Muscle of leg (tissue), 11 donors: ENCODE data around the gene THRB. TPM values are rescaled to one million over a fixed set of nuclear protein-coding genes. Genes with fewer than 3 reads are reported as not detected.

Experiments
- DNase-seq: peaks from one replicate; pipeline ENCODE4 v3.0.0; 2013
- H3K27ac ChIP-seq: one replicate; pipeline ENCODE4 v1.5.1; 2013; ENCODE audit warnings: mild to moderate bottlenecking, low read length, control low read depth
- H3K27me3 ChIP-seq: one replicate; pipeline ENCODE4 v1.6.1; 2013; ENCODE audit warnings: low read length; ENCODE audit not compliant: control insufficient read depth, insufficient read depth
- H3K36me3 ChIP-seq: one replicate; pipeline ENCODE4 v1.6.1; 2013; ENCODE audit warnings: low read length; ENCODE audit not compliant: control insufficient read depth, insufficient read depth
- H3K4me1 ChIP-seq: one replicate; pipeline ENCODE4 v1.6.1; 2013; ENCODE audit warnings: low read length; ENCODE audit not compliant: control insufficient read depth, insufficient read depth
- H3K4me3 ChIP-seq: one replicate; pipeline ENCODE4 v1.5.1; 2013; ENCODE audit warnings: low read length, control low read depth
- H3K9me3 ChIP-seq: replicated peaks from 2 replicates; pipeline ENCODE4 v1.6.1; 2013; ENCODE audit warnings: low read depth, low read length; ENCODE audit not compliant: control insufficient read depth
- WGBS: methylation state at CpG from one replicate; pipeline ENCODE4 v1.1.5; 2013; ENCODE audit warnings: missing lambda C conversion rate; ENCODE audit not compliant: insufficient coverage; 5-methylcytosine and 5-hydroxymethylcytosine counted together
- polyA plus RNA-seq, 8 donors: library from polyadenylated mRNA; unstranded; fragments of 120-200 nt; gene quantifications; one replicate each; pipeline versions ENCODE4 v1.2.1 to v1.2.3, GENCODE V29; 2013; ENCODE audit warnings: inconsistent platforms in 1 of 8, low replicate concordance in 1 of 8; ENCODE audit not compliant: insufficient read length in 8 of 8, insufficient read depth in 1 of 8
- total RNA-seq: library from RNA; stranded (reverse); fragments of 120-200 nt; gene quantifications from one replicate; pipeline ENCODE4 v1.2.4, GENCODE V29; 2013

Gene THRB
- total and polyA plus RNA-seq, 9 donors, result 0.33 to 3.1 (median 1.7) TPM

GRCh38 chr3:24145481-24145880 is 349.2 kb downstream of the THRB start:
- Histone ChIP-seq H3K9me3 (no peaks in the 10 kb centered on the region), H3K4me3 (no peak overlapping the region), H3K36me3 (no peaks in the 10 kb centered on the region), H3K4me1 (peaks cover 6% of the 10 kb centered on the region), H3K27me3 (peaks cover 2% of the 10 kb centered on the region), H3K27ac (no peak overlapping the region)
- DNase-seq, result no peak

- Histone ChIP-seq H3K4me1 (peaks cover 6% of the 10 kb centered on the region), H3K9me3 (no peaks in the 10 kb centered on the region), H3K36me3 (no peaks in the 10 kb centered on the region), H3K27me3 (peaks cover 2% of the 10 kb centered on the region), H3K4me3 (no peak overlapping the region), H3K27ac (no peak overlapping the region)
- WGBS, result no CpG with 5 or more reads among the region's 1 CpG
- no peak for DNase-seq
These were observed 352.5 kb downstream of the THRB start for GRCh38 chr3:24142127-24142526.

- peaks cover 6% of the 10 kb centered on the region for H3K4me1 ChIP-seq
These were observed 353.1 kb downstream of the THRB start for GRCh38 chr3:24141548-24141947.

GRCh38 chr3:24139463-24140412 is 354.9 kb downstream of the THRB start:
- no peak for DNase-seq
- Histone ChIP-seq H3K4me1 (no peaks in the 10 kb centered on the region), H3K4me3 (no peak overlapping the region), H3K27me3 (peaks cover 2% of the 10 kb centered on the region), H3K9me3 (no peaks in the 10 kb centered on the region), H3K36me3 (no peaks in the 10 kb centered on the region), H3K27ac (no peak overlapping the region)
- WGBS, result no CpG with 5 or more reads among the region's 4 CpGs

More at GRCh38 chr3:24141548-24141947, 353.1 kb downstream of the THRB start:
- Histone ChIP-seq H3K27me3 (peaks cover 2% of the 10 kb centered on the region), H3K4me3 (no peak overlapping the region), H3K9me3 (no peaks in the 10 kb centered on the region), H3K27ac (no peak overlapping the region), H3K36me3 (no peaks in the 10 kb centered on the region)
- DNase-seq, result no peak
- 50% methylated on average over 2 of the region's 2 CpGs for WGBS

GRCh38 chr3:24138876-24139256 is 355.8 kb downstream of the THRB start:
- no peak for DNase-seq
- no peaks in the 10 kb centered on the region for H3K36me3 ChIP-seq
- no peaks in the 10 kb centered on the region for H3K9me3 ChIP-seq
- H3K27me3 ChIP-seq, result no peaks in the 10 kb centered on the region
- H3K4me3 ChIP-seq, result no peak overlapping the region
- no peaks in the 10 kb centered on the region for H3K4me1 ChIP-seq
- H3K27ac ChIP-seq, result no peak overlapping the region
- WGBS, result no CpG with 5 or more reads among the region's 1 CpG

- 53% methylated on average over 4 of the region's 6 CpGs for WGBS
- H3K4me3 ChIP-seq, result no peak overlapping the region
- no peaks in the 10 kb centered on the region for H3K36me3 ChIP-seq
- no peaks in the 10 kb centered on the region for H3K27me3 ChIP-seq
- H3K4me1 ChIP-seq, result no peaks in the 10 kb centered on the region
- no peak overlapping the region for H3K27ac ChIP-seq
- H3K9me3 ChIP-seq, result no peaks in the 10 kb centered on the region
- no peak for DNase-seq
These were observed 356.4 kb downstream of the THRB start for GRCh38 chr3:24137958-24138875.

GRCh38 chr3:24137334-24137733 is 357.3 kb downstream of the THRB start:
- H3K27me3 ChIP-seq, result no peaks in the 10 kb centered on the region
- no peaks in the 10 kb centered on the region for H3K4me1 ChIP-seq
- no peak overlapping the region for H3K27ac ChIP-seq
- H3K4me3 ChIP-seq, result no peak overlapping the region
- H3K9me3 ChIP-seq, result no peaks in the 10 kb centered on the region
- 93% methylated on average over 3 of the region's 3 CpGs for WGBS
- no peaks in the 10 kb centered on the region for H3K36me3 ChIP-seq
- DNase-seq, result no peak

GRCh38 chr3:24136624-24137310 is 357.9 kb downstream of the THRB start:
- Histone ChIP-seq H3K4me1 (no peaks in the 10 kb centered on the region), H3K9me3 (no peaks in the 10 kb centered on the region), H3K4me3 (no peak overlapping the region), H3K27me3 (no peaks in the 10 kb centered on the region), H3K36me3 (no peaks in the 10 kb centered on the region), H3K27ac (no peak overlapping the region)
- DNase-seq, result no peak

- no peak for DNase-seq
- H3K27ac ChIP-seq, result no peak overlapping the region
- no peaks in the 10 kb centered on the region for H3K27me3 ChIP-seq
- H3K4me3 ChIP-seq, result no peak overlapping the region
- no peaks in the 10 kb centered on the region for H3K9me3 ChIP-seq
- no peaks in the 10 kb centered on the region for H3K36me3 ChIP-seq
- no CpG with 5 or more reads among the region's 2 CpGs for WGBS
- H3K4me1 ChIP-seq, result no peaks in the 10 kb centered on the region
These were observed 359.4 kb downstream of the THRB start for GRCh38 chr3:24135280-24135679.

GRCh38 chr3:24133942-24134341 is 360.7 kb downstream of the THRB start:
- Histone ChIP-seq H3K27ac (no peak overlapping the region), H3K4me1 (no peaks in the 10 kb centered on the region), H3K36me3 (no peaks in the 10 kb centered on the region), H3K9me3 (no peaks in the 10 kb centered on the region), H3K27me3 (no peaks in the 10 kb centered on the region), H3K4me3 (no peak overlapping the region)
- no peak for DNase-seq
- WGBS, result 60% methylated on average over 2 of the region's 2 CpGs
